ENCODE results near the gene TH.

TH gene

DNA sequence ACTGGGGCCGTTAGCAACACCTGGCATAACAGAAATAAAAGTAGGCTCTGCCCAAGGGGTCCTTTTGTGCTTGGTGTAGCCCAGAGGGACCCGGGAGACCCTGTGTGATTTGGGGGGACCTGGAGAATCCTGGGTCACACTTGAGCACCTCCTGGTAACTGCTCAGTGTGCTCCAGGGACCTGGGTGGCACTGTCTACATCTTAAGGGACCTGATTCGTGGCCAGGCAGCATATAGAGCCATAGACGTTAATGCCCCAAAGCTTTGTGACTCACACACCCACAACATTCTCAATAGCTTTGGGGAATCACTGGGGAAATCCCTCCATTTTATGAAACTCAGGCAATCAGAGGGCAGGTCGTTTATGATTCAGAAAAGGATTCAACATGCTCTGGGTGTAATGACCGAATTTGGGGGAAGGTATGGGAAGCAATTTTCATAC, 28.8 kb downstream of the TH start:
- DNase-seq (ENCODE audit: low read depth in 2 of 2) = peak in 1 of 2 donors; percentile 29

DNA sequence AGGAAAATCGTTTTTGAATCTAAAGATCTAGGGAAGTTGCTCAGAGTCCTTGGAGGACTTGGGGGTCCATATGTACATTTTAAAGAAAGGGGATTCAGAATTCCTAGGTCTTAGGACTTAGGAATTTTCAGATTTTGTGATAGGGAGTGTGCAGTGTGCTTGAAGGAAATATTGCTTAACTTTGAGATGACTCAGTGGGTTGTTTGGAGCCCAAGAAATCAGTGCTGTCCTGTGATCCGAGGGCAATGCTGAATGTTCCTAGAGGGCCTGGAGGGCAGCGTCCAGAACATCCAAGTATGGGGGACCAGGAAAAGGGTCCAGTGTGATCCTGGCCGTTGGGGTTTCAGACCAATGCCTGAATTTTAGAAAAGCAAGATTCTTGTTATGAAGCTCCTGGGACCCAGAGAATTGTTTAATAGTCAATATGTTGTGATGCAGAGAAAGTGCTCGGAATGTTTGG, 29.3 kb downstream of the TH start:
- no peak for DNase-seq (ENCODE audit: low read depth in 2 of 2)

- no peak for DNase-seq (ENCODE audit: low read depth in 2 of 2)
These were observed 30.9 kb downstream of the TH start for GRCh38 chr11:2140411-2141400.

DNA sequence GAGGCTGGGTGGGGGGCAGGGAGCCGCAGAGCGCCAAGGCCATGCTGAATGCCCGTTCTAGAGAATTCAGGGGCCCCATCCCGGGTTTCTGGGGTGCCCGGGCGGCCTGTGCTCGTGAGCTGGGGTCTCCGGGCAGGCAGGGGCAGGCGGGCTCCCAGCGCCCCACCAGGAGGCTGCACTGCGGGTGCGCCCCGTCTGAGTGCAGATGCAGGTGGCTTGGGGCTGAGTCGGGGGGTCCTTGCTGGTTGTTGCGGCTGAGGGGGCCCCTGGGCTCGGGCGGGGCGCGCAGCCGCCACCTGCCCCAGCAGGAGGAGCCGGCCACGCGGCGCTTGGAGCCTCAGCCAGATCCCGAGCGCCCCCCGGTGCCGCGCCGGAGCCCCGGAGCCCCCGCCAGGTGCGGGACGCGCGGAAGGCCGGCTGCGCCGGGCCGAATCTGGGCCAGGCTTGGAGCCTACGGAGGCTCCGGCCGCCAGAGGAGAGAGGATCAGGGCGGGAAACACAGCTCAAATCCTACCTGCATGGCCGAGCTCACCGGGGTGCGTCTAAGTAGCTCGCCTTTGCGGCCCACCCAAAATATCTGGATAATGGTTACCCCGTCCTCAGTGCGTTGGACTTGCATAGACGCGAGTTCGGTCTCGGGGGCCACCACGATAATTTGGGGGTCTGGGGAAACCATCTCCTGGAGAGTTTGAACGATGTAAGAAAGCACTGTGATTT, 31.8 kb downstream of the TH start:
- no peak for DNase-seq (ENCODE audit: low read depth in 2 of 2)

- no peak for DNase-seq (ENCODE audit: low read depth in 2 of 2)
These were observed 32.5 kb downstream of the TH start, which contains the start of gene IGF2 for GRCh38 chr11:2139123-2139521. TSS of gene IGF2 (minus strand) at chr11:2139389. CDS start at chr11:2135523, 3,866 bp downstream.

GRCh38 chr11:2138431-2139122, 33.0 kb downstream of the TH start:
- DNase-seq (ENCODE audit: low read depth in 2 of 2) = peak in 1 of 2 donors; percentile 29

DNA sequence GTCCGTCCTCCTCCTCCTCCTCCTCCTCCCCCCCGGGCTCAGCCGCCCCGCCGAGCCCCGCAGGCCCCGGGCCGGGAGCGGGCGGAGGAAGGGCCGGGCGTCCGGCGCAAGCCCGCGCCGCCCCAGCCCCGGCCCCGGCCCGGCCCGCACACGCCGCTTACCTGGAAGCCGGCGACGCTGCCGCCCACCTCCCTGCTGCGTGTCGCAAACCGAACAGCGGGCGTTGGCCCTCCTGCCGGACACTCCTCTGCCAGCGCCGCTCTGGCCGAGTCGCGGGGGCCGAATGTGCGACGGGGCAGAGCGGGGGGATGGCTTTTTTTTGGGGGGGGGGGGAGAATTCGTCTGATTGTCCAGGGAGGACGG, 33.6 kb downstream of the TH start:
- no peak for DNase-seq (ENCODE audit: low read depth in 2 of 2)

- DNase-seq (ENCODE audit: low read depth in 2 of 2) = no peak
These were observed 34.2 kb downstream of the TH start for GRCh38 chr11:2137202-2138067.

GRCh38 chr11:2136952-2137201, 34.7 kb downstream of the TH start:
- DNase-seq (ENCODE audit: low read depth in 2 of 2) = no peak

- no peak for DNase-seq (ENCODE audit: low read depth in 2 of 2)
These were observed 35.2 kb downstream of the TH start for GRCh38 chr11:2136209-2136951.

- DNase-seq (ENCODE audit: low read depth in 2 of 2) = no peak
These were observed 35.9 kb downstream of the TH start for GRCh38 chr11:2135648-2136201.

- no peak for DNase-seq (ENCODE audit: low read depth in 2 of 2)
These were observed 36.5 kb downstream of the TH start for GRCh38 chr11:2135018-2135569.

DNA sequence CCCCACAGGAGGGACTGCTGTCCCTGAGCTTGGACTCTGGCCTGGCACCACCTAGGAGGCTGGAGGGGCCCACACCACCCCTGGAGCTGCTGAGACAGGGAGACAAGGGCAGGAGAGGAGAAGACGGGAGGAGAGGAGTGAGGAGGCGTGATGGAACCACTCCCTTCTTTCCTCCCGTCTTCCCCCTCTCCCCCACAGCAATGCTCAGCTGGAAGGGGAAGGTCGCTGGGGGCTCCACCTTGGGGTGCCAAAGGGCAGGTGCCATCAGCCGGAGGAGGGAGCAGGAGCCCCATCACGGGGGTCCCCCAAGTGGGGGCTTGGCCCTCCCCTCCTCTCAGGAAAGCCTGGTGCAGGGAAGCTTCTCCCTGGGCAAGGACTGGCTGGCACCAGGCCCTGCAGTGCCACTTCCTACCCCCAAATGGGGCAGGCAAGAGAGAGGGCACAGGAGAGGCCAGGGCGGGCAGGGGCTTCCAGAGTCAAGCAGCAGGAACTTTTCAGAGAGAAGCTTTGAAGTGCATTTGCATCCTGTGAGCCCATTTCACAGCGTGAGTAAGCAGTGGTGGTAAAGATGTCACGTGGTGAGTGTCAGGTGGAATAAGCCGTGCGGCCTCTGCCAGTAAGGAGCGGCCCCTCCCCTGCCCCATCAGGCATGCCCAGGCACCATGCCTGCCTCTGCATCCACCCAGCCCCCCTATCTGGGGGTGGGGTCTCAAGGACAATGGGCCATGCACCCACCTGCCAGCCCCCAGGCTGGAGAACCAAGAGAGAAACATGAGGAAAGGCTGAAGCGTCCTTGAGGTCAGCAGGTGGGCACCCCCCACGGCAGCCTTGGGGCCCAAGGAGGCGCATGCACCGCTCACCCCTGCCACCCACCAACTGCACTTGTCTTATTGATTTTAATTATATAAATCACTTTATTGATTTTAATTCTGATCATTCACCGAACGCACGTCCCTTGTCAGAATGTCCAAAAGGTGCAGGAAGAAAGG, 37.3 kb downstream of the TH start:
- DNase-seq (ENCODE audit: low read depth in 2 of 2) = no peak

- DNase-seq (ENCODE audit: low read depth in 2 of 2) = no peak
These were observed 38.2 kb downstream of the TH start for GRCh38 chr11:2133241-2134021.

GRCh38 chr11:2132874-2133240, 38.8 kb downstream of the TH start:
- DNase-seq (ENCODE audit: low read depth in 2 of 2) = no peak

DNA sequence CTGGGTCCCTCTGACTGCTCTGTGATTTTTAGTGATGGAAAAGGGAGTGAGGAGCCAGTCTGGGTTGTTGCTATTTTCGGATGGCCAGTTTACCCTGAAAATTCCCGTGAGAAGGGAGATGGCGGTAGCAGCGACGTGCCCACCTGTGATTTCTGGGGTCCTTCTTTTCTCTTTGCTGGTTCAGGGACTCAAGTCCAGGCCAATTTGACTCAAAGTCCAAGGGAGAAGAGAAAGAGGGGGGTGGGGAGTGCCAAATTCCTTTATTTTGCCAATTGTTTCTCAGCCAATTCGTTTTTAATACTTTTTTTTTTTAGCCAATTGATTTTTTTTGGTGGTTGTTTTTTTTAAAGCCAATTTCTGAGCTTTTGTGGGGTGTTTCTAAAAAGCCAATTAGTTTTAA, 39.4 kb downstream of the TH start:
- DNase-seq (ENCODE audit: low read depth in 2 of 2) = no peak

- no peak for DNase-seq (ENCODE audit: low read depth in 2 of 2)
These were observed 40.0 kb downstream of the TH start for GRCh38 chr11:2131371-2132236.
